ENCODE results near the gene TMEM273. TPM values are rescaled to one million over a fixed set of nuclear protein-coding genes. Genes with fewer than 3 reads are reported as not detected.
"Not testable (repeated sequence)": the region's sequence is repeated elsewhere in the genome, so short reads cannot be mapped to it uniquely, and the experiment has no call there.

TMEM273 gene
- total and polyA plus RNA-seq, 2 donors (not counting 1 experiment from before 2014, with no cell fraction given), result 0.18 TPM; not detected in 1

DNA sequence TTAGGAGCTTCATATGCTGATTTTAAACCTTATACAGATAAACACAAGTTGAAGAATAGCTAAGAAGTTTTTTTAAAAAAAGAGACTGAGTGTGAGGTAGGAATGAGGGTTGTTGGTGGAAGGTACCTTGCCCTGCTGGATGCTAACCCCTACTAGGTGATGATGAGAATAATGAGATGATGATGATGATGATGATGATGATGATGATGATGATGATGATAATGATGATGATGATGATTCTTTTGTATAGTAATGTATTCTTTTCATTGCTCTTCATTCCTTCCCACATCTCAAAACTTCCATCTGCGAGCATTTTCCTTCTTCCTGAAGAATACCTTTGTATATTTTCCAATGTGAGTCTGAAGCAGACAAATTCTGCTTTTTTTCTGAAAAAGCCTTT is 14.1 kb upstream of the TMEM273 start:
- no peaks in the 10 kb centered on the region for H3K36me3 ChIP-seq (ENCODE audit: control insufficient read depth, insufficient read depth, low read length)
- no peak overlapping the region for H3K4me3 ChIP-seq (replicated peaks in 1 of 4; ENCODE audit: control extremely low read depth in 1 of 4, insufficient read depth in 1 of 4, low read depth in 3 of 4, low read length in 4 of 4)
- no peaks in the 10 kb centered on the region for H3K4me1 ChIP-seq (ENCODE audit: control insufficient read depth, extremely low read depth, insufficient read depth, low read length)
- no peaks in the 10 kb centered on the region for H3K9me3 ChIP-seq (ENCODE audit: control insufficient read depth, insufficient read depth, low read depth, low read length)
- no peak overlapping the region for H3K27ac ChIP-seq (ENCODE audit: insufficient read depth, low read length)
- peaks cover 3% of the 10 kb centered on the region for H3K27me3 ChIP-seq (ENCODE audit: control insufficient read depth, insufficient read depth, low read length)
- H2AFZ ChIP-seq (ENCODE audit: low read length), result no peak overlapping the region
- DNase-seq (ENCODE audit: low read depth in 2 of 2), result no peak
- no peaks in the 10 kb centered on the region for H3K79me2 ChIP-seq (ENCODE audit: control insufficient read depth, insufficient read depth, low read length)
- no peak overlapping the region for H3K9ac ChIP-seq (ENCODE audit: insufficient read depth, low read length)
- TF ChIP-seq EZH2 (IDR thresholded peaks at IDR 0.05; ENCODE audit: low read length, missing control alignments), result no peak
- TF ChIP-seq, protein P1, sequence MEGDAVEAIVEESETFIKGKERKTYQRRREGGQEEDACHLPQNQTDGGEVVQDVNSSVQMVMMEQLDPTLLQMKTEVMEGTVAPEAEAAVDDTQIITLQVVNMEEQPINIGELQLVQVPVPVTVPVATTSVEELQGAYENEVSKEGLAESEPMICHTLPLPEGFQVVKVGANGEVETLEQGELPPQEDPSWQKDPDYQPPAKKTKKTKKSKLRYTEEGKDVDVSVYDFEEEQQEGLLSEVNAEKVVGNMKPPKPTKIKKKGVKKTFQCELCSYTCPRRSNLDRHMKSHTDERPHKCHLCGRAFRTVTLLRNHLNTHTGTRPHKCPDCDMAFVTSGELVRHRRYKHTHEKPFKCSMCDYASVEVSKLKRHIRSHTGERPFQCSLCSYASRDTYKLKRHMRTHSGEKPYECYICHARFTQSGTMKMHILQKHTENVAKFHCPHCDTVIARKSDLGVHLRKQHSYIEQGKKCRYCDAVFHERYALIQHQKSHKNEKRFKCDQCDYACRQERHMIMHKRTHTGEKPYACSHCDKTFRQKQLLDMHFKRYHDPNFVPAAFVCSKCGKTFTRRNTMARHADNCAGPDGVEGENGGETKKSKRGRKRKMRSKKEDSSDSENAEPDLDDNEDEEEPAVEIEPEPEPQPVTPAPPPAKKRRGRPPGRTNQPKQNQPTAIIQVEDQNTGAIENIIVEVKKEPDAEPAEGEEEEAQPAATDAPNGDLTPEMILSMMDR (conservative IDR thresholded peaks at IDR 0.05 in 1 of 2, IDR thresholded peaks at IDR 0.05 in 1 of 2; ENCODE audit: low read depth in 1 of 2, low read length in 2 of 2), result no peak
- no peaks in the 10 kb centered on the region for H4K20me1 ChIP-seq (ENCODE audit: control insufficient read depth, extremely low read depth, insufficient read depth, low read length)
- no peak overlapping the region for H3K4me2 ChIP-seq (ENCODE audit: extremely low read depth, insufficient read depth, low read length)

DNA sequence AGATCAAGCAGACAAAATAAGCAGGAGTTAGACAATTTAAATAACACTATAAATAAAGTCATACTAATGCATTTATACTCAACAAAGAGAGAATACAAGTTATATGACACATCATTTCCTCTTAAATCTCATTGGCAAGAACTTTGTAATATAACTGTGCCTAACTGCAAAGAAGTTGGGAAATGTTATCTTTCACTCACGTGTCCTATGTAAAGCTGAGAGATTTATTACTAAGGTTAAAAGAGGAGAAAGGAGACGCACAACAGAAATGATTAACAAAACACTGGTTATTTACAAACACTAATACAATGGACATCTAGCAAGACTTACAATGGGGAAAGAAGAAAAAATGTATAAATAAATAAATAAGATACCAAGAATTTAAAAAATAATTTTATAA is 12.7 kb upstream of the TMEM273 start:
- Histone ChIP-seq H3K79me2 (ENCODE audit: control insufficient read depth, insufficient read depth, low read length) (no peaks in the 10 kb centered on the region), H3K36me3 (ENCODE audit: control insufficient read depth, insufficient read depth, low read length) (no peaks in the 10 kb centered on the region), H3K27ac (ENCODE audit: insufficient read depth, low read length) (no peak overlapping the region), H3K4me3 (replicated peaks in 1 of 4; ENCODE audit: control extremely low read depth in 1 of 4, insufficient read depth in 1 of 4, low read depth in 3 of 4, low read length in 4 of 4) (no peak overlapping the region), H3K9ac (ENCODE audit: insufficient read depth, low read length) (no peak overlapping the region), H4K20me1 (ENCODE audit: control insufficient read depth, extremely low read depth, insufficient read depth, low read length) (no peaks in the 10 kb centered on the region), H3K4me1 (ENCODE audit: control insufficient read depth, extremely low read depth, insufficient read depth, low read length) (no peaks in the 10 kb centered on the region), H3K9me3 (ENCODE audit: control insufficient read depth, insufficient read depth, low read depth, low read length) (no peaks in the 10 kb centered on the region), H3K4me2 (ENCODE audit: extremely low read depth, insufficient read depth, low read length) (no peak overlapping the region), H2AFZ (ENCODE audit: low read length) (no peak overlapping the region), H3K27me3 (ENCODE audit: control insufficient read depth, insufficient read depth, low read length) (no peaks in the 10 kb centered on the region)
- no peak for DNase-seq (ENCODE audit: low read depth in 2 of 2)
- TF ChIP-seq EZH2 (IDR thresholded peaks at IDR 0.05; ENCODE audit: low read length, missing control alignments), result no peak
- TF ChIP-seq, protein P1 (conservative IDR thresholded peaks at IDR 0.05 in 1 of 2, IDR thresholded peaks at IDR 0.05 in 1 of 2; ENCODE audit: low read depth in 1 of 2, low read length in 2 of 2), result no peak

DNA sequence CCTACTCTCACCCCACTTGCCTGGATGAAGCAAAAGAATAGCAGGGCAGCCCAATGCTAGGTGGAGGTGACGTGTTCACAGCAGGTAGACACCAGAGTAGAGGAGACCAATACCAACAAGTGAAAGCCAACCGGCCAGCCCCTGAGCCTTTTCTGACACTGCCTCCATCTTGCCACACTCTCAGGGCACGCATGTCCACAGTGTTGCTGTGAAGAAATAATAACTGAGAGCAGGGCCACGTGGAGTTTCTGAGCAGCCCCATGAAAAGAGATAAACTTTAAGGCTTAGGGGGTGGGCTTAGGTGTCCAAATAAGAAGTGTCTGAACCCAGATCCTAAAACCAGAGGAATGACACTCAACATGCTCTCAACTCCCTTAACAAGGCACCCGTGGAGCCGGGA is 9.0 kb upstream of the TMEM273 start:
- H3K4me1 ChIP-seq (ENCODE audit: control insufficient read depth, extremely low read depth, insufficient read depth, low read length), result no peaks in the 10 kb centered on the region
- H3K9me3 ChIP-seq (ENCODE audit: control insufficient read depth, insufficient read depth, low read depth, low read length), result no peaks in the 10 kb centered on the region
- H3K27me3 ChIP-seq (ENCODE audit: control insufficient read depth, insufficient read depth, low read length), result no peaks in the 10 kb centered on the region
- H2AFZ ChIP-seq (ENCODE audit: low read length), result no peak overlapping the region
- no peak overlapping the region for H3K9ac ChIP-seq (ENCODE audit: insufficient read depth, low read length)
- no peak overlapping the region for H3K4me2 ChIP-seq (ENCODE audit: extremely low read depth, insufficient read depth, low read length)
- no peaks in the 10 kb centered on the region for H3K79me2 ChIP-seq (ENCODE audit: control insufficient read depth, insufficient read depth, low read length)
- H3K36me3 ChIP-seq (ENCODE audit: control insufficient read depth, insufficient read depth, low read length), result no peaks in the 10 kb centered on the region
- TF ChIP-seq EZH2 (IDR thresholded peaks at IDR 0.05; ENCODE audit: low read length, missing control alignments), result no peak
- TF ChIP-seq, protein P1 (conservative IDR thresholded peaks at IDR 0.05 in 1 of 2, IDR thresholded peaks at IDR 0.05 in 1 of 2; ENCODE audit: low read depth in 1 of 2, low read length in 2 of 2), result no peak
- H4K20me1 ChIP-seq (ENCODE audit: control insufficient read depth, extremely low read depth, insufficient read depth, low read length), result no peaks in the 10 kb centered on the region
- H3K27ac ChIP-seq (ENCODE audit: insufficient read depth, low read length), result no peak overlapping the region
- H3K4me3 ChIP-seq (replicated peaks in 1 of 4; ENCODE audit: control extremely low read depth in 1 of 4, insufficient read depth in 1 of 4, low read depth in 3 of 4, low read length in 4 of 4), result no peak overlapping the region
- no peak for DNase-seq (ENCODE audit: low read depth in 2 of 2)

DNA sequence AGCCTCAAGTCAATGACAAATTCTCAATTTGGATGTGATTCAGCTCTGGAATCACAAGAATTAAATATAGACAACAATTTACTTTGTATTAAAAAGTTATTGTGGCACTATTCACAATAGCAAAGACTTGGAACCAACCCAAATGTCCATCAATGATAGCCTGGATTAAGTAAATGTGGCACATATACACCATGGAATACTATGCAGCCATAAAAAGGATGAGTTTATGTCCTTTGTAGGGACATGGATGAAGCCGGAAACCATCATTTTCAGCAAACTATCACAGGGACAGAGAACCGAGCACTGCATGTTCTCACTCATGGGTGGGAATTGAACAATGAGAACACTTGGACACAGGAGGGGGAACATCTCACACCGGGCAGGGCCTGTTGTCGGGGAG is 7.7 kb upstream of the TMEM273 start:
- not testable (repeated sequence) for H3K9me3 ChIP-seq (ENCODE audit: control insufficient read depth, insufficient read depth, low read depth, low read length); H3K27ac ChIP-seq (ENCODE audit: insufficient read depth, low read length); H3K79me2 ChIP-seq (ENCODE audit: control insufficient read depth, insufficient read depth, low read length); H3K9ac ChIP-seq (ENCODE audit: insufficient read depth, low read length); H3K36me3 ChIP-seq (ENCODE audit: control insufficient read depth, insufficient read depth, low read length); H4K20me1 ChIP-seq (ENCODE audit: control insufficient read depth, extremely low read depth, insufficient read depth, low read length); H3K4me3 ChIP-seq (replicated peaks in 1 of 4; ENCODE audit: control extremely low read depth in 1 of 4, insufficient read depth in 1 of 4, low read depth in 3 of 4, low read length in 4 of 4); H3K4me2 ChIP-seq (ENCODE audit: extremely low read depth, insufficient read depth, low read length); DNase-seq (ENCODE audit: low read depth in 2 of 2); H3K27me3 ChIP-seq (ENCODE audit: control insufficient read depth, insufficient read depth, low read length); H2AFZ ChIP-seq (ENCODE audit: low read length); H3K4me1 ChIP-seq (ENCODE audit: control insufficient read depth, extremely low read depth, insufficient read depth, low read length)
